ENCODE data around the gene PROSER3.
"Not testable (repeated sequence)": the region's sequence is repeated elsewhere in the genome, so short reads cannot be mapped to it uniquely, and the experiment has no call there.

The PROSER3 gene

GRCh38 chr19:35722897-35723296 lies 35.1 kb upstream of the PROSER3 start:
- DNase-seq, result no peak

- DNase-seq, result no peak
Observed at GRCh38 chr19:35723671-35724070, 34.3 kb upstream of the PROSER3 start.

DNA sequence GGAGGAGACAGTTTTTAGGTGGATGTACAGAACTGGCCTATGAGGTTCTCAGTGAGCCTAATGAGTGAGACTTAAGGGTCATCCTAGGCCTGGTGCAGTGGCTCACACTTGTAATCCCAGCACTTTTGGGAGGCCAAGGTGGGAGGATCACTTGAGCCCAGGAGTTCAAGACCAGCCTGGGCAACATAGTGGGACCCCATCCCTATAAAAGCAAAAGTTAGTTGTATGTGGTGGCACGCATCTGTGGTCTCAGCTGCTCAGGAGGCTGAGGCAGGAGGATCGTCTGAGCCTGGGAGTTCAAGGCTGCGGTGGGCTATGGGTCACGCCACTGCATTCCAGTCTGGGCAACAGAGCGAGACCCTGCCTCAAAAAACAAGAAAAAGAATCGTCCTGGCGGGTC lies 33.8 kb upstream of the PROSER3 start:
- not testable (repeated sequence) for DNase-seq

- no peak for DNase-seq
Observed at GRCh38 chr19:35724560-35724959, 33.4 kb upstream of the PROSER3 start.

DNA sequence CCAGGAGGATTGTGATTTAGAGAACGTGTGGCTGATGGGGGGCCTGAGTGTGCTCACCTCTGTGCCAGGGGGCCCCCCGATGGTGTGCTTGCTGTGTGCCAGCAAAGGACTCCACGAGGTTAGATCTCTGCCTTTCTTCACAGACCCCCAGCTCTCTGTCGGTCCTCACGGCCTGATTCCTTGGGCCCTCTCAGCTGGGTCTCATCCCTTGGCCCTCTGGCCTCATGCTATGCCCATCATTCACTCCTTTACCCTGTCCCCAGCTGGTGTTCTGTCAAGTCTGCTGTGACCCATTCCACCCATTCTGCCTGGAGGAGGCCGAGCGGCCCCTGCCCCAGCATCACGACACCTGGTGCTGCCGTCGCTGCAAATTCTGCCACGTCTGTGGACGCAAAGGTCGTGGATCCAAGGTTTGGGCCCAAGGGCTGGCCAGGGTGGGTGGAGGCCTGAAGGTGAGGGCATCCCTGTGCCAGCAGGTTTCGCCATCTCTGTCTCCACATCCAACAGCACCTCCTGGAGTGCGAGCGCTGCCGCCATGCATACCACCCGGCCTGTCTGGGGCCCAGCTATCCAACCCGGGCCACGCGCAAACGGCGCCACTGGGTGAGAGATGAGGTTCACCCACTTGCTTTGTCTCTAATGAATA lies 32.6 kb upstream of the PROSER3 start:
- no peak for DNase-seq

- DNase-seq, result no peak
Observed at GRCh38 chr19:35727053-35727955, 30.7 kb upstream of the PROSER3 start.

GRCh38 chr19:35727956-35728706 lies 29.8 kb upstream of the PROSER3 start:
- no peak for DNase-seq

DNA sequence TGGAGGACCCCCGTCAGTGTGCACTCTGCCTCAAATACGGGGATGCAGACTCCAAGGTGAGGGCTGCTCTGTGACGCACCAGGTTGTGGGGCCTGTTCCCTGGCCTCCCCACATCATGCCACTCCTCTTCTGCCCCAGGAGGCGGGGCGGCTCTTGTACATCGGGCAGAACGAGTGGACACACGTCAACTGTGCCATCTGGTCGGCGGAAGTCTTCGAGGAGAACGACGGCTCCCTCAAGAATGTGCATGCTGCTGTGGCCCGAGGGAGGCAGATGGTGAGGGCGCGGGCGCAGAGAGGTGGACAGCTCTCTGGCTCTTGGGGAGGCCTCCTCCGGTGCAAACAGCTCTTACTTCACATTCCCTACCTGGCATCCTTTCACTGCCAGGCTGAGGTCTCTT lies 29.0 kb upstream of the PROSER3 start:
- no peak for DNase-seq

- DNase-seq, result no peak
Observed at GRCh38 chr19:35729763-35730162, 28.2 kb upstream of the PROSER3 start.

- DNase-seq, result no peak
Observed at GRCh38 chr19:35730326-35730725, 27.6 kb upstream of the PROSER3 start.

- no peak for DNase-seq
Observed at GRCh38 chr19:35731353-35731752, 26.6 kb upstream of the PROSER3 start.

DNA sequence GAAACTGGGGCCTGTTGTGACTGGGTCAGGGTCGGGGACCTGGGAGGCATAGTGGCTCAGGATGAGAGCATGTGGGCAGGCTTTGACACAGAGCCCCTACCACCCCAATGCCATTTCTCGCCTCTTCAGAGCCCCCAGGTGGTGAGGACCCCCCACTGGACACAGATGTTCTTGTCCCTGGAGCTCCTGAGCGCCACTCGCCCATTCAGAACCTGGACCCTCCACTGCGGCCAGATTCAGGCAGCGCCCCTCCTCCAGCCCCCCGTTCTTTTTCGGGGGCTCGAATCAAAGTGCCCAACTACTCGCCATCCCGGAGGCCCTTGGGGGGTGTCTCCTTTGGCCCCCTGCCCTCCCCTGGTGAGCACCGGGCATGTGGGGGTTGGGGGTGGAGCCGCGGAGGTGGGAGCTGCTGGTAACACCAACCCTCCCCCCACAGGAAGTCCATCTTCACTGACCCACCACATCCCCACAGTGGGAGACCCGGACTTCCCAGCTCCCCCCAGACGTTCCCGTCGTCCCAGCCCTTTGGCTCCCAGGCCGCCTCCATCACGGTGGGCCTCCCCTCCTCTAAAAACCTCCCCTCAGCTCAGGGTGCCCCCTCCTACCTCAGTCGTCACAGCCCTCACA lies 26.1 kb upstream of the PROSER3 start:
- no peak for DNase-seq

DNA sequence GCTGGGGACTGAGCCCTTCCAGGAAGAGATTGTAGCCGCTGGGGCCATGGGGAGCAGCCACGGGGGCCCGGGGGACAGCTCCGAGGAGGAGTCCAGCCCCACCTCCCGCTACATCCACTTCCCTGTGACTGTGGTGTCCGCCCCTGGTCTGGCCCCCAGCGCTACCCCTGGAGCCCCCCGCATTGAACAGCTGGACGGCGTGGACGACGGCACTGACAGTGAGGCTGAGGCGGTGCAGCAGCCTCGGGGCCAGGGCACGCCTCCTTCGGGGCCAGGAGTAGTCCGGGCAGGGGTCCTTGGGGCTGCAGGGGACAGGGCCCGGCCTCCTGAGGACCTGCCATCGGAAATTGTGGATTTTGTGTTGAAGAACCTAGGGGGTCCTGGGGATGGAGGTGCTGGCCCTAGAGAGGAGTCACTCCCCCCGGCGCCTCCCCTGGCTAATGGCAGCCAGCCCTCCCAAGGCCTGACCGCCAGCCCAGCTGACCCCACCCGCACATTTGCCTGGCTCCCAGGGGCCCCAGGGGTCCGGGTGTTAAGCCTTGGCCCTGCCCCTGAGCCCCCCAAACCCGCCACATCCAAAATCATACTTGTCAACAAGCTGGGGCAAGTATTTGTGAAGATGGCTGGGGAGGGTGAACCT lies 25.3 kb upstream of the PROSER3 start:
- DNase-seq, result no peak

DNA sequence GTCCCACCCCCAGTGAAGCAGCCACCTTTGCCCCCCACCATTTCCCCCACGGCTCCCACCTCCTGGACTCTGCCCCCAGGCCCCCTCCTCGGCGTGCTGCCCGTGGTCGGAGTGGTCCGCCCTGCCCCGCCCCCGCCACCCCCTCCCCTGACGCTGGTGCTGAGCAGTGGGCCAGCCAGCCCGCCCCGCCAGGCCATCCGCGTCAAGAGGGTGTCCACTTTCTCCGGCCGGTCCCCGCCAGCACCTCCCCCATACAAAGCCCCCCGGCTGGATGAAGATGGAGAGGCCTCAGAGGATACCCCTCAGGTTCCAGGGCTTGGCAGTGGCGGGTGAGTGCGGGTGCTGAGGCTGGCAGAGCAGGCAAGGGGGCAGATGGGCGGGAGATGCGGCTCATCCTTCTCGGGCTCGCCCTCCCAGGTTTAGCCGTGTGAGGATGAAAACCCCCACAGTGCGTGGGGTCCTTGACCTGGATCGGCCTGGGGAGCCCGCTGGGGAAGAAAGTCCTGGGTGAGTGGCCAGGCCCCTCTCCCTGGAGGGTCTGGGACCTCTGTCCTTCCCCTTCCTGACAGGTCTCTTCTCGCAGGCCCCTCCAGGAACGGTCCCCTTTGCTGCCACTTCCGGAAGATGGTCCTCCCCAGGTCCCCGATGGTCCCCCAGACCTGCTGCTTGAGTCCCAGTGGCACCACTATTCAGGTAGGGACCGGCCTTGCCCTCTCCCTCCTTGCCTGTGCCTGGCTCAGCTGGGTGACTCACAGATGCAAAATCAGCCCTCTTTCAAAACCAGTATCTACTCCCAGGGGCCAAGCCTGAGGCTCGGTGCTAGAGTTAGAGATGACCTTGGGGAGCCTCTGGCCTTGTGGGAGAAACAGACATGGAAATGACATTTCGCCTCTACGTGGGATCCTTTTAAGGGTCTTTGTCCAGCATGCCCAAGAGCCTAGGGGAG lies 24.5 kb upstream of the PROSER3 start:
- DNase-seq, result no peak

GRCh38 chr19:35734273-35734672 lies 23.7 kb upstream of the PROSER3 start:
- DNase-seq, result no peak

GRCh38 chr19:35734889-35735288 lies 23.1 kb upstream of the PROSER3 start:
- no peak for DNase-seq

- DNase-seq, result no peak
Observed at GRCh38 chr19:35736913-35737886, 20.8 kb upstream of the PROSER3 start.

- DNase-seq, result no peak
Observed at GRCh38 chr19:35738021-35738886, 19.7 kb upstream of the PROSER3 start.

- no peak for DNase-seq
Observed at GRCh38 chr19:35738887-35739229, 19.1 kb upstream of the PROSER3 start.

All from stimulated activated CD4-positive, alpha-beta T cell treated with anti-CD3 and anti-CD28 coated beads, Interleukin-4, amount 100 ng/mL, for 1 hour (primary cell).